Skeletal muscle cell (primary cell): ENCODE data around the gene RAF1.
"Not testable (repeated sequence)": the region's sequence is repeated elsewhere in the genome, so short reads cannot be mapped to it uniquely, and the experiment has no call there.

Experiments used
- DNase-seq: peaks from one replicate; pipeline ENCODE4 v3.0.0-alpha.2; 2010; ENCODE audit warnings: low read depth
- H3K4me3 ChIP-seq: 2 replicates; pipeline ENCODE4 v1.5.1; 2011; ENCODE audit warnings: low read depth, mild to moderate bottlenecking, control low read depth, low read length, moderate library complexity

RAF1 gene

DNA sequence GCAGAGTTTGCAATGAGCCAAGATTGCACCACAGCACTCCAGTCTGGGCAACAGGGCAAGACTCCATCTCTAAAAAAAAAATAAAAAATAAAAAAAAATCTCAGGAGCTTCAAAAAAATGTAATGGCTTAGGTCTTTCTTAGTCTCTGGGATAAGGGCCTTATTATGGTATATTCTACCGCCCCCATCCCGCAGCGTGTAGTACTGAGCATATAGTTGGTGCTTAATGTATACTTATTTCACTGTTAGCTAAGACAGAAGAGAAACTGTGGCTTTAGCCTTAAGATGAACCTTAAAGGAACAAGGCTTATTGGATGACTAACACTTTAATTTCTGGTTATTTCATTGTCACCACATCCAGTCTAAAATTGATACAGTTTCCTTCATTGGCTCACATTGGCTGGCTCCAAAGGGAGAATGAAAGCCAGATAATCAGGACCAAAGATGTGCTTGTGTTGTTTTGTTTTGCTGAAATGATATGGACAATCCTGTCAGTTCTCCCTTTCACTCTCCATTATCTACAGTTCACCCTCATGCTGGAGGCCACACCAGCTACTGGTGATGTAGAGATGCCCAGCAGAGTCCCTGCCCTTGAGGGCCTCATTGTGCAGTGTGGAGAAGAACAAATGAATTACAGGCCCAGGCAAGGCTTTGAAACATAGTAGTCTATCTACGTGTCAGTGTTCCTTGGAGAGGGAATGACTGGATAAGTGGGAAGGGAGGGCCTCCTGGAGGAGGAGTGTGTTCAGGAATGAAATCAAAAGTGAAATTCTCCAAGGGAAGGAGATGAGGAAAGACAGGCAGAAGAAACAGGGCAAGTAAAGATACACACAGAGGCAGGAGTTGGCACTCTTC is 17.4 kb upstream of the RAF1 start:
- DNase-seq = no peak
- H3K4me3 ChIP-seq = no peak overlapping the region

DNA sequence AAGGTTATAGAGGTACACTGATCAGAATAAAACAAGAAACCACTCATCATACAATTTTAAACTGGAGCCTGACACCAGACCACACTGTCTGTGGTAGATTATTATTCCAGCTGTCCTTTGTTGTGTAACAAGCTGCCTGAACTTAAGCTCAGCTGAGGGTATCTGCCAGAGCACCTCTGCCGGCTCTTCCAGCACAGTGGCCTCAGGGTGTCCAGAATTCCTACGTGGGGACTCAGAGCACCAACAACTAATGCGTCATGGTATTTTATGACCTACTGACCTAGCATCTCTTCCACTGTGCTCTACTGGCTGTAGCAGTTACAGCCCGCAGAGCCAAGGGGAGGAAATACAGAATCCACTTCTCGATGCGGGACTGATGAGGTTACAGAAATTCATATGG is 15.6 kb upstream of the RAF1 start:
- peak; percentile 76 for DNase-seq
- no peak overlapping the region for H3K4me3 ChIP-seq

DNA sequence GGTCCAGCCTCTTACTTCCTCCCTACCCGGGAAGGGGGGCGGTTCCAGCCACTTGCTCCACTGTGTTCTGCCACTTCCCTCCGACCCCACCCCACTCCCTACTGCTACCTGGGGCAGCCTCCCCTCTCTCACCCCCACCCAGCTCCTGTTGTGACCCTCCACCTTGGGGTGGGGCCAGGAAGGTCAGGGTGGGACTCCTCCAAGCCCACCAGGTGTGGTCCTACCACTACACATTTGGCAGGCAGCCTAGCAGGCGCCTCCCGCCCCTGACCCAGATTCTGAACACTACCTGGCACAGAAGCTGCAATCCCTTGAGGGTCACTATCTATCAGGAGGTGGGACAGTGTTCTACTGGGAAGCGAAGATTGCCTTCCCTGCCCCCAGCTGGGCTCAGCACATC is 13.7 kb upstream of the RAF1 start:
- no peak overlapping the region for H3K4me3 ChIP-seq

DNA sequence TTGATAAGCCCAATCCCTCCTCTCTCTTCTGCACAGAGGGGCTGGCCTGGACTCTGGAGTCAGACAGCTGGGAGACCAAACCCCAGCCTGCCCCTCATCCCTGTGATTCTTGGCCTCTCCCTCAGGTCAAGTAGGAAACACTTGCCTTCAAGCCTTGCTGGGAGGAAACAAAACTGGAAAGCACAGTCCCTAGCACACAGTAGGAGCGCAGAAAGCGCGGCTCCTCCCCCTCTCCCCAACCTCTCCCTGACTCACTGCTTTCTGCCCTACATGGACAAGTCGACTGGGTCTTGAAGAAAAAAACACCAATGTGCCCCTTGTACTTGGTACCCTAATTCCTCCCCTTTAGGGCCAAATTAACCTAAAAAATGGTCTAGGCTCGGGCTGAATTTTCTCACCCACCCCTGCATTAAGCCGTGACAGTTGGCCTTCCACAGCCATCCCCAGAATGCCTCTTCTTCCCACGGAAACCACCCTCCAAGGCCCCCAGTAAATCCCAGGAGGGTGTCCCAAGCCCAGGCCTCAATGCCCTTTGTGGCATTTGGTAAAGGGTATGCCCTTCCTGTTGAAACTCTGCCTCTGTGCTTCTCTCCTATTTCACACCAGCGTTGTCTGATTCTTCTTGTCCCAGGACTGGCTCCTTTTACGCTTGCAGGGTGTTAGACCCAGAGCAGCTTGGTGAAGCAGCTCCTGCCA is 11.3 kb upstream of the RAF1 start:
- DNase-seq = no peak
- H3K4me3 ChIP-seq = no peak overlapping the region

More for the DNA sequence above, 13.7 kb upstream of the RAF1 start:
- DNase-seq = no peak

DNA sequence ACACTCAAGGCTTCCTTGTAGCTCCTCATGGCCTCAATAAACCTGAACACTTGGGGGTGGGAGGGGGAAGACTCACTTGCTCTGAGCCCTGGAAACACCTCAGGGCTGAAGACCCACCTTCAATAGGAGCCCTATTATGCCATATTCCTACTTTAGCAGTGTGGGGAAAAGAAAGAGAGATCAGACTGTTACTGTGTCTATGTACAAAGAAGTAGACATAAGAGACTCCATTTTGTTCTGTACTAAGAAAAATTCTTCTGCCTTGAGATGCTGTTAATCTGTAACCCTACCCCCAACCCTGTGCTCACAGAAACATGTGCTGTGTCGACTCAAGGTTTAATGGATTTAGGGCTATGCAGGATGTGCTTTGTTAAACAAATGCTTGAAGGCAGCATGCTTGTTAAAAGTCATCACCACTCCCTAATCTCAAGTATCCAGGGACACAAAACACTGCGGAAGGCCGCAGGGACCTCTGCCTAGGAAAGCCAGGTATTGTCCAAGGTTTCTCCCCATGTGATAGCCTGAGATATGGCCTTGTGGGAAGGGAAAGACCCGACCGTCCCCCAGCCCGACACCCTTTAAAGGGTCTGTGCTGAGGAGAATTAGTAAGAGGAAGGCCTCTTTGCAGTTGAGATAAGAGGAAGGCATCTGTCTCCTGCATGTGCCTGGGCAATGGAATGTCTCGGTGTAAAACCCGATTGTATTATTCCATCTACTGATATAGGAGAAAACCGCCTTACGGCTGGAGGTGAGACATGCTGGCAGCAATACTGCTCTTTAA is 10.2 kb upstream of the RAF1 start:
- DNase-seq, H3K4me3 ChIP-seq: not testable (repeated sequence)

DNA sequence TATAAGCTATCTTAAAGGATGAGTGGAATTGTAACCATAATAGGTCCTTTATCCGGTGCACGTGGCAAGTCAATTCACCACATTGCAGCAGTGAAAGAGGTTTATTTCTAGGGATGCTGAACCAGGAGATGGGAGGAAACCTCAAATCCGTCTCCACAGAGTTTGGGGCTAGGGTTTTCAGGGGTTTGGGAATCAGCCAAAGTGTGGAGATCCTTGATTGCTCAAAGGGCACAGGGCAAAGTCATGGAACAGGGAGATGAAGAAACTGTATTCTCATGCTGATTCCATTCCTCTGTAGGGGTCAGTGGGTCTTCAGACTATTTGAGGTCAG is 7.2 kb upstream of the RAF1 start:
- DNase-seq = no peak

DNA sequence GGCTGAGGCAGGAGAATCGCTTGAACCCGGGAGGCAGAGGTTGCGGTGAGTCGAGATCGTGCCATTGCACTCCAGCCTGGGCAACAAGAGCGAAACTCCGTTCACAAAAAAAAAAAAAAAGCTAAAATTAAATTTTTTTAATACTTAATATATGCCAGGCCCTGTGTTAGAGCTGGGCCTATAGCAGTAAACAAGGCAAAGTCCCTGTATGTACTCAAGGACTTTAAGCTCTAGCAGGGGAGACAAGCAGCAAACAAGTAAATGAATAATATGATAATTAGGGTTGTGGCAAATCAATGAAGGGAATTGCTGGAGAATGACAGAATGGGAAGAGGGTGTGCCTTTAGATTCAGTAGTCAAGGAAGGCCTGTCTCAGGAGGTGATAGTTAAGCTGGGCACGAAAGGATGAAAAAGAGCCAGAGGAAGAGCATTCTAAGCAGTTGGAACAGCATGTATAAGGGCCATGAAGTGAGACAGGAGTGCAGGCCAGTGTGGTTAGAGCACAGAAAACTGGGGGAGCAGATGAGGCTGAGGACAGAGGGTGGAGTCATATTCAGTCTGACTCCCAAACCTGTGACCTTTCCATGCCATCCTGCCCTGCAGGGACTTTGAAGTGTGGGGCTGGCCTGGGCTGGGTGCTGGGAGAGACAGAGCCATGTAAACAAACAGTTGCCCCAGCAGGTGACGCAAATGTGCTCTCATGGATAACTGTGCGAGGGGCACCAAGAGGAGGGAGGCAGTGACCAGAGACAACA is 6.6 kb upstream of the RAF1 start:
- H3K4me3 ChIP-seq = no peak overlapping the region

More for the DNA sequence above, 7.2 kb upstream of the RAF1 start:
- no peak overlapping the region for H3K4me3 ChIP-seq

DNA sequence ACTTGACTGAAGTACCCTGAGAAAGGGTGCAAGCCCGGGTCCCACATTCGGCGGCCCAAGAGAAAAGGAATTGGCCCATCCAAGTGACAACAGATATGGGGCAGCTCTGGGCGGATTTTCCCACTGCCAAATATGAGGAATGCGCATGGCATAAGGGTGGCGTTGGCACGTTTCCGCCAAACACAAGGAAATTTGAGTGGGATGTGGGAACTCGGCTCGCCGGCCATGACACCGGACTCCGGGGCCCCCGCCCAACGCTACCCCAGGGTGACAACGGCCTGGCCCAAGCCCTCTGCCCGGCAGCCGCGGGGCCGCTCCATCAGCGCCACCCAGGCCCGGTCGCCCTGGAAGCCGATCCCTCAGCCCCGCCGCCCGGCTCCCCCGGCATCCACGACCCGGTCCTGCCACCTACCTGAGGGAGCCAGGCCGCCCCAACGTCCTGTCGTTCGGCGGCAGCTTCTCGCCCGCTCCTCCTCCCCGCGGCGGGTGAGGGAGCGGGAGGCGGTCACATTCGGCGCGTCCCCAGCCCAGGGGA is 449 bp downstream of the RAF1 start:
- peak overlapping the region; percentile 82 for H3K4me3 ChIP-seq
- no peak for DNase-seq

More for the DNA sequence above, 6.6 kb upstream of the RAF1 start:
- DNase-seq = no peak

DNA sequence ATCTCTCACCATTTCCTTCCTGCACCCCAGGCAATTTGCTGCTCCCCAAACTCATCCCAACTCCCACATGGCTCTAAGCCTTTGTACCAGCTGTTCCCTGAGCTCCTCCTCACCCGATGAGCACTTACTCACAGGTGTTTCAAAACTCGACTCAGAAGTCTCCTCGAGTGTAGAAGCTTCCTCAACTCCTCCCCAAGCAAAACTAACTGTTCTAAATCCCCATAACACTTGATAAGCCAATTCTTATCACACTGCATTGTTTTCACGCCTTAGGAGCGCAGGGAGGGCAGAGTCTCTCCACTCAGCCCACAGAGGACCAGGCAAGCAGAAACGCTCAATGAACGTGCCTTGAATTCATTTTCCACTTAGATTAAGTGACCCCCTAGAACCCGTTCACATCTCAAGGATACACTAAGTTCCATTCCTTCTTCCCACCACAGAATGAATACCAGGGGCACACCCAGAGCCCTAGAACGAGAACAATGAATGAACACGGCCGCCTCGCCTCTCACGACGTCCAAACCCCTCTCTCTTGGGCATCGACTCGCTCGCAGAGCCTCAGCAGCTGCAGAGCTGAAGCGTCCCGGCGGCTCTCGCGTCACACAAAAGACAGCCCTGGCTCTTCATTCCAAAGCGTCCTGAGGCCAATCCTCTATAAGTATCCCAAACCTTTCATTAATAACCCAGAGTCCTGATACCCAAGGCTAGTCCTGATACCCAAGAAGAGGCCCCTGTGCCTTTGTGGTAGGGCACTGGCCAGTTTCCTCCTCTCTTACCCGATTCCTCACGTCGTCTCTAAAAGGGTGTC is 1.1 kb downstream of the RAF1 start:
- H3K4me3 ChIP-seq = peak overlapping the region; percentile 82
- no peak for DNase-seq

DNA sequence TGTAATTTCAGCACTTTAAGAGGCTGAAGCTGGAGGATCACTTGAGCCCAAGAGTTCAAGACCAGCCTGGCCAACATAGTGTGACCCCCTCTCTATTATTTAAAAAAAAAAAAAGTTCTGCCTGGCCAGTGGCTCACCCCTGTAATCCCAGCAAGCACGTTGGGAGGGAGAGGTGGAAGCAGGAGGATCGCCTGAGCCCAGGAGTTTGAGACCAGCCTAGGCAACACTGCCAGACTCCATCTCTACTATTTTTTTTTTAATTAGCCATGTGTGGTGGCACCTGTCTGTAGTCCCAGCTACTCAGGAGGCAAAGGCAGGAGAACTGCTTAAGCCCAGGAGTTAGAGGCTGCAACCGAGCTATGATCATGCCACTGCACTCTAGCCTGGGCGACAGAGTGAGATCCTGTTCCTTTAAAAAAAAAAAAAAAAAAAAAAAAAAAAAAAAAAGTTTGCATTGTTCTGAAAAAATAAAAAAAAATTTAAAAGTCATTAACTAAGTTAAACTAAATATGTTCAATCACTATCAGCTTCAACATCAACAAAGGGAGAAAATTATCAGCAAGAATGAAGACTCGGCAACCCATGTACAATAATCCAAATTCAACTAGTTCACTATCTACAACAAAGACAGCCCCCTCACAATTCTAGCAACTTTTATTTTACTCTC is 1.9 kb downstream of the RAF1 start:
- no peak for DNase-seq
- H3K4me3 ChIP-seq = peak overlapping the region; percentile 82

DNA sequence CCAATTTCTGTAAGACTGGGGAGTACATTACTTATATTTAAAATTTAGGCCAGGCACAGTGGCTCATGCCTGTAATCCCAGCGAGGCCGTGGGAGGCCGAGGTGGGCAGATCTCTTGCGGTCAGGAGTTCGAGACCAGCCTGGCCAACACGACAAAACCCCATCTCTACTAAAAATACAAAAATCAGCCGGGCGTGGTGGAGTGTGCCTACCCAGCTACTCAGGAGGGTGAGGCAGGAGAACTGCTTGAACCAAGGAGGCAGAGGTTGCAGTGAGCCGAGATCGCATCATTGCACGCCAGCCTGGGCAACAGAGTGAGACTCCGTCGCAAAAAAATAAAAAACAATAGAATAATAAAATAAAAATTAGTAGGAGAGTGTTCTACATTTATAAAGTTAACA is 2.5 kb downstream of the RAF1 start:
- not testable (repeated sequence) for H3K4me3 ChIP-seq, DNase-seq

DNA sequence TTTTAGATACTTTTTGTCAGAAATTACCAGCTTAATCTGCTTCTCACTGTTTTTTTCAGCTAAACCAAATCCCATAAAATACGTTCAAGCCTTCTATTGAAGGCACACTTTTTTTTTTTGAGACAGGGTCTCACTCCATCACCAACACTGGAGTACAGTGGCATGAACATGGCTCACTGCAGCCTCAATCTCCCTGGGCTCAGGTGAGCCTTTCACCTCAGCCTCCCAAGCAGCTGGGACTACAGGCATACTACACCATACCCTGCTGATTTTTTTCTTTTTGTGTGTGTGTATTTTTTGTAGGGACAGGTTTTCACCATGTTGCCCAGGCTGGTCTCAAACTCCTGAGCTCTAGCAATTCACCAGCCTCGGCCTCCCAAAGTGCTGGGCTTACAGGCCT is 3.7 kb downstream of the RAF1 start:
- DNase-seq = no peak
- H3K4me3 ChIP-seq = no peak overlapping the region

DNA sequence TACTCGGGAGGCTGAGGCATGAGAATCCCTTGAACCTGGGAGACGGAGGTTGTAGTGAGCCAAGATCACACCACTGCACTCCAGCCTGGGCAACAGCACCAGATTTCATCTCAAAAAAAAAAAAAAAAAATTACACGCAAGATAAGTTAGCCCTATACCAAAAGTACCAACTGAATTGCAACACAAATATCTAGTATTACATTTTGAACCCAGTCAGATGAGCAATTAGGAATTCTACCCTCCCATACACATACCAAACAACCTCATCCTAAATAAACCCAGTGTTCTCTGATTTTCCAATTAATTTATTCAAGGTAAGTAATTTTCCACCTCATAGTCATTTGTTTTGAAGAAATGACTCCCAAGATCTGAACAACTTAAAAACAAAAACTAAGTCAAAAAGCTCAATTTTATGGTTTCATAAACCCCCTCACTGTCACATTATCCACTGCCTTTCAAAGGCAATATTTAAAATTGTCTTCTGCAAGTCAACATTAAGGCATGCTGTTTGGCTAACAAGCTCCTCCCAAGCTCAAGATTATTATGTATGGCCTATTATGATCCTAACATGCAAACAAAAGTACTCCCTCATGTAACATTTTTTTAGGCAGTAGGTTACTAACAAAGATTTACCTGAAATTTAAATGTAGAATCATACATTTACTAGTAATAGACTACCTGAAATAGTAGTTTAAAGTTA is 4.5 kb downstream of the RAF1 start:
- no peak for DNase-seq
- no peak overlapping the region for H3K4me3 ChIP-seq

DNA sequence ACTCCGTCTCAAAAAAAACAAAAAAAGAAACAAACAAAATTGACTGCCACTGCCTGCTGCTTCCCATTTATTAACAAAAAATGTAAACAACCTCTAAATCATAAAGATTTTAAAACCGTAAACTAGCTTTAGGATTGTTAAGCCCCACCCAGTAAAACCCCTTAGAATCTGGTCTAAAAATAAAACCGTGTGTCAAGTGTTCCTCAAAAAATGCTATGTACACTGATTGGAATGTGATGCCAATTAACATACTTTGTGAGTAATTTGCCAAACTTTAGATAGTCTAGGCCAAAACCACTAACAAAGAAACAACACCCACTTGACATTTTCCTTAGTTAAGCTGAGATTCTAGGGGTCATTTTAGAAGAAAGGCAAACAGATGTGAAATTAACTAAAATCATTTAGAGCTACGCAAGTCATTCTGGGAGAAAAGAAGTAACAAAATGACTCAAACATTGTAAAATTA is 5.3 kb downstream of the RAF1 start:
- no peak overlapping the region for H3K4me3 ChIP-seq
- no peak for DNase-seq

DNA sequence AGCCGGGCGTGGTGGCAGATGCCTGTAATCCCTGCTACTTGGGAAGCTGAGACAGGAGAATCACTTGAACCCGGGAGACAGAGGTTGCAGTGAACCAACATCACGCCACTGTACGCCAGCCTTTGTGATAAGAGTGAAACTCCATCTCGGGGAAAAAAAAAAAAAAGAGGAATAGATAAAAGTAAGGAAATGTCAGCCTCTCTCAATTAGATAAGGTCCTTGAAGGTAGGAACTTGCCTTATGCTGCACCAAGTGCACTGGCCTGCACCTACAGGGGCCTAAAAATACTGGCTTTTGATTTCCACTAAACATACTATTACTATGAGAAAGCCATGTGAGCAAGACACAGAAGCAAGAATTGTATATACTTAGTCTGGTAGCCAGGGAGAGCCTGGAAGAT is 7.1 kb downstream of the RAF1 start:
- no peak overlapping the region for H3K4me3 ChIP-seq
- DNase-seq = no peak

DNA sequence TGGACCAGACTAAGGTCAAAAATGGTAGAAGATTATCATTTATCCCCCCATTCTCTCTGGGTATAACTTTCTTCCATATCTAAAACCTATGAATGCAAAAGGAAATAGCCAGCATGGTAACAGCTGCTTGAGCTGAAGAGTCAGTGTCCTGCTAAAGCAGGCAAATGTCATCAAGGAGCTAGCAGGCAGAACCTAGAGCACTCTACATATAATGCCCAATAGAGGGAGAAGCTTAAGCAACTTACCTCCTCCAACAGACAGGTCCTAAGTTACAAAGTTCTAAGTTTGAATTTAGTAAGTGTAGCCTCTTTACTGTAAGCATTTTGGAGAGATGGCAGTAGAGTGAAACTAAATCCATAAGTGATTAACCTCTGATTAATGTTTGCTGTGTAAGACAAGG is 7.7 kb downstream of the RAF1 start:
- no peak overlapping the region for H3K4me3 ChIP-seq
- DNase-seq = no peak

DNA sequence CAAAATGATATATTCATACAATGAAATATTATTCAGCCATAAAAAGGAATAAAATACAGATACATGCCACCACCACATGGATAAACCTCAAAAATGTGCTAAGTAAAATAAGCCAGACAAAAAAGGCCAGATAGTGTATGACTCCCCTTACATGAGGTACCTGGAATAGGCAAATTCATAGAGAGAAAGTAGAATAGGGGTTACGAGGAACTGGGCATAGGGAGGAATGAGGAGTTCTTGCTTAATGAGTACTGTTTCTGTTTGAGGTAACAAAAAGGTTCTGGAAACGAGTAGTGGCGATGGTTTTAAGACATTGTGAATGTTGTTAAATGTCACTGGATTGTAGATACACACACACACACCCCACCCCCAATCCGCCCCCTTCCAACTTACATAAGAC is 8.2 kb downstream of the RAF1 start:
- DNase-seq = no peak
- no peak overlapping the region for H3K4me3 ChIP-seq
